ENCODE measurements around the gene SLC5A9.

Gene SLC5A9

DNA sequence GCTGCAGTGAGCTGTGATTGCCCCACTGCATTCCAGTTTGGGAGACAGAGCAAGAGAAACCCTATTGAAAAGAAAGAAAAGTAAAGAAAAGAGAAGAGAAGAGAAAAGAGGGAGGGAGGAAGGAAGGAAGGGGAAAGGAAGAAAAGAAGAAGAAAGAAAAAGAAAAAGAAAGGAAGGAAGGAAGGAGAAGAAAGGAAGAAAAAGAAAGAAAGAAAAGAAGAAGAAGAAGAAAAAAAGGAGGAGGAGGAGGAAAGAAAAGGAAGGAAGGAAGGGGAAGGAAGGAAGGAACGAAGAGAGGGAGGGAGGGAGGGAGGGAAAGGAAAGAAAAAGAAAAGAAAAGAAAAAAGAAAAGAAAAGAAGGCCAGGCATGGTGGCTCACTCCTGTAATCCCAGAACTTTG lies 10.2 kb downstream of the SLC5A9 start:
- DNase-seq (ENCODE audit: low spot score), result no peak
- TF ChIP-seq, protein P1, sequence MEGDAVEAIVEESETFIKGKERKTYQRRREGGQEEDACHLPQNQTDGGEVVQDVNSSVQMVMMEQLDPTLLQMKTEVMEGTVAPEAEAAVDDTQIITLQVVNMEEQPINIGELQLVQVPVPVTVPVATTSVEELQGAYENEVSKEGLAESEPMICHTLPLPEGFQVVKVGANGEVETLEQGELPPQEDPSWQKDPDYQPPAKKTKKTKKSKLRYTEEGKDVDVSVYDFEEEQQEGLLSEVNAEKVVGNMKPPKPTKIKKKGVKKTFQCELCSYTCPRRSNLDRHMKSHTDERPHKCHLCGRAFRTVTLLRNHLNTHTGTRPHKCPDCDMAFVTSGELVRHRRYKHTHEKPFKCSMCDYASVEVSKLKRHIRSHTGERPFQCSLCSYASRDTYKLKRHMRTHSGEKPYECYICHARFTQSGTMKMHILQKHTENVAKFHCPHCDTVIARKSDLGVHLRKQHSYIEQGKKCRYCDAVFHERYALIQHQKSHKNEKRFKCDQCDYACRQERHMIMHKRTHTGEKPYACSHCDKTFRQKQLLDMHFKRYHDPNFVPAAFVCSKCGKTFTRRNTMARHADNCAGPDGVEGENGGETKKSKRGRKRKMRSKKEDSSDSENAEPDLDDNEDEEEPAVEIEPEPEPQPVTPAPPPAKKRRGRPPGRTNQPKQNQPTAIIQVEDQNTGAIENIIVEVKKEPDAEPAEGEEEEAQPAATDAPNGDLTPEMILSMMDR (IDR thresholded peaks at IDR 0.05; ENCODE audit: extremely low read depth, insufficient read depth, missing control alignments), result no peak
- in situ Hi-C loops (cut with MboI; ENCODE audit: low pct_unique_long_range_greater_than_20kb, low sequenced_read_pairs, unreplicated experiment), result no loop called here

DNA sequence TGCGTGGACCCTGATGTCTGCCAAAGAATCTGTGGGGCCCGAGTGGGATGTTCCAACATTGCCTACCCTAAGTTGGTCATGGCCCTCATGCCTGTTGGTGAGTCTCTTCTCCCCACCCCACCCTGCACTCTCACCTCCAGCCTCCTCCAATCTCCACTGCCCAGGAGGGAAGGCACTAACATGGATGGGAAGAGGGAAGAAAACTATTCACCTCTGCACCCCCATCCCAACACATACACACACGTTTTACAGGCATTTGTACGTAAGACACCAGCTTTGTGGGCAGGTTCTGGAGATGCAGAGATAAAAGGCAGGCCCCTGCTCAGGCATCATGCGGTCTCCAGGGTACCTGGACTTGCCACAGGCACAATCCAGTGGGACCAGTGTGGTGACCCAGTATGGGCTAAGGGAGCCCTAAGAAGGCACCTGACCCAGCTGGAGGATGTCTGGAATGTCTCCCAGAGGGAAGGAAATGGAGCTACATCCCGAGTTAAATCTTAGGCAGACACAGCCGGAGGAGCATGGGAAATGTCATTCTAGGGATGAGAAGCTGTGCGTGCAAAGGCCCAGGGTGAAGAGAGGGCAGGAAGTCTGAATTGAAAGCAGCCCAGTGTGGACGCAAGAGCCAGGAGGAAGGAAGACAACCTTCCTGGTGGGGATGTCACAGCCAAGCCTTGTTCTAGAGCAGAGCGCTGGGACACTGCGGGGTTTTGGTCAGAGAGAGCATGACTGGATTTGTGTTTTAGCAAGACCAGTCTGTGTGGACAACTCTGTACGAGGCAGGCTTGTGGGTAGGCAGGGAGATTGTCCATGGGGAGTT lies 11.4 kb downstream of the SLC5A9 start:
- in situ Hi-C loops (cut with MboI; ENCODE audit: low pct_unique_long_range_greater_than_20kb, low sequenced_read_pairs, unreplicated experiment), result no loop called here
- TF ChIP-seq, protein P1 (IDR thresholded peaks at IDR 0.05; ENCODE audit: extremely low read depth, insufficient read depth, missing control alignments), result no peak
- DNase-seq (ENCODE audit: low spot score), result no peak

DNA sequence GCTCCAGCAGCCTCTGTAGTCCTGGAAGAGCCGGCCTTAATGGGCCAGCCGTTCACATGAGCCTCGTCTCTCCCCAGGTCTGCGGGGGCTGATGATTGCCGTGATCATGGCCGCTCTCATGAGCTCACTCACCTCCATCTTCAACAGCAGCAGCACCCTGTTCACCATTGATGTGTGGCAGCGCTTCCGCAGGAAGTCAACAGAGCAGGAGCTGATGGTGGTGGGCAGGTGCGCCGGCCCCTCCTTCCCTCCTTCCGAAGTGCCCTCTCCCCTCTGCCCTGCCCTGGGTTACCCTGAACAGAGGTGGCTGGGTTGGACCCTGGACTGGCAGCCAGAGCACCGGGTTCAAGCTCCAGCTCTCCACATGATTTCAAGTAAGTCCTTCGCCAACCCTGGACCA lies 13.1 kb downstream of the SLC5A9 start:
- TF ChIP-seq, protein P1 (IDR thresholded peaks at IDR 0.05; ENCODE audit: extremely low read depth, insufficient read depth, missing control alignments), result no peak
- in situ Hi-C loops (cut with MboI; ENCODE audit: low pct_unique_long_range_greater_than_20kb, low sequenced_read_pairs, unreplicated experiment), result no loop called here
- DNase-seq (ENCODE audit: low spot score), result no peak

DNA sequence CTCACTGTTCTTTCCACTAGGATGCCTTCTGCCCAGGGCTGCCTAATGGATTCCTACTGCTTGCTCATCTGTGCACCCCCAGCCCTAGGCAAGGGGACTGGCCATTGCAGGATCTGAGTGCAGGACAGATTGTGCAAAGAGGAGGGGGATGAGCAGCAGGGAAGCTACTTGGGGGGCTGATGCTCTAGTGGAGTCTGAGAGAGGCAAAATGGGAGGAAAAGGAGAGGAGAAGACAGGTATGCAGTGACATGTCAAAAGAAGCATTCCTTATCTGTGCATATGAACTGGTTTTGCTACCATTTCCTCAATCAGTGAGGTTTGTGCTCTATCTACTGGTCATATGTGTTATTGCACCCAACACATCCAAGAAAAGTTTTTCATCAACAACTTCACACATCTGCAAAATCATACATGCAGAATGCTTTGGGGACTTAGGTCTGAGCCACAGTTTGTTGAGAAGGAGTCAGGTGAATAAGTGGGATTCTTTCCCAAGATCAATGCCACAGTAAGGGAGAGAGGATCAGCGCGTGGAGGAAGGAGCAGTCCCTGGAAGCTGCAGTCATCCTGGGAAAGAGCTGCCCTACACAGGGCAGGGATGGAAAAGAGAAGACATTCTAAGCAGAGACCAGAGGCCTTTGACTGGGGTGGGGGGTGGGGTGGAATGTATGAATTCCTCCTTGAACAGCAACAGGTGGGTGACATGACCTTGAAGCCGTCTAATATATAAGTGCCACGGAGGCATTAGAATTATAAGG lies 14.4 kb downstream of the SLC5A9 start:
- TF ChIP-seq, protein P1 (IDR thresholded peaks at IDR 0.05; ENCODE audit: extremely low read depth, insufficient read depth, missing control alignments), result peak; percentile 54
- DNase-seq (ENCODE audit: low spot score), result peak; percentile 68
- in situ Hi-C loops (cut with MboI; ENCODE audit: low pct_unique_long_range_greater_than_20kb, low sequenced_read_pairs, unreplicated experiment), result no loop called here

DNA sequence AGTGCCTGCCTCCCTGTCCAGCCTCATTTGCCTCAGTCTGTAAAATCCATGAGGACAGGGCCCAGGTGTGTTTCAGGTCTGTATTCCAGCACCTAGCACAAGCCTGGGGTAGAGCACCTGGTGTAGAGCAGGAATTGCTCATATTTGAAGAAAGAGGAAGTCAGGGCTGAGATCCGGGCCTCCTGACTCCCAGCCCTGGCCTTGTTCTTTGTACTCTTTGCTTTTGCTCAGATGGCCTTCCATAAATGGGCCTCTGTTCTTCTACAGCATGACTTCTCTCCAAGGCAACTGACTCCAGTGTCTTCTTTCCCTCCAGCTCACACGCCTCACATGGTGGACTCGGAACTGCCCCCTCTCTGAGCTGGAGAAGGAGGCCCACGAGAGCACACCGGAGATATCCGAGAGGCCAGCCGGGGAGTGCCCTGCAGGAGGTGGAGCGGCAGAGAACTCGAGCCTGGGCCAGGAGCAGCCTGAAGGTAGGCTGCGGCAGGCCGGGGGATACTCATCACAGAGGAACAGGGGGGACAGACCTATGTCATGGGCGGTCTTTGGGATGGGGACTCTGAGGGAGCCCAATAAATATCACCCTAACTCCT lies 19.7 kb downstream of the SLC5A9 start:
- TF ChIP-seq, protein P1 (IDR thresholded peaks at IDR 0.05; ENCODE audit: extremely low read depth, insufficient read depth, missing control alignments), result no peak
- in situ Hi-C loops (cut with MboI; ENCODE audit: low pct_unique_long_range_greater_than_20kb, low sequenced_read_pairs, unreplicated experiment), result no loop called here
- DNase-seq (ENCODE audit: low spot score), result no peak

DNA sequence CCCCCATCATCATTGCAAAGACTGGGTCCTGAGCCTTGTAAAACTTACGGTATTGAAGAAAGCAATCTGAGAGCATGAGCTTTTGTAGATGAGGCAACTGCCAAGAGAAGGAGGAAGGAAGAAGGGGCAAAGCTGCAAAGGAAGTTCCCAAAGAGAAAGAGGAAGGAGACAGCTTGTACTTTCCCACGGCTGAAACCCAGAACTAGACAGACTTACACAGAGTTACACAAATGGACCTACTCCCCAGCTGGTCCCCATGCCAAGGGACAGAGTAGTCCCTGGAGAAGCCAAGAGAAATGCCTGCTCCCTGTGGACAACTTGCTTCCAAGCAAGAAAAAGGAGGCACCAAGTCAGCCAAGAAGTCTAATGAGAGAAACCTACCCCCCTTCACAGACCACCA lies 22.6 kb downstream of the SLC5A9 start:
- in situ Hi-C loops (cut with MboI; ENCODE audit: low pct_unique_long_range_greater_than_20kb, low sequenced_read_pairs, unreplicated experiment), result no loop called here
- DNase-seq (ENCODE audit: low spot score), result no peak
- TF ChIP-seq, protein P1 (IDR thresholded peaks at IDR 0.05; ENCODE audit: extremely low read depth, insufficient read depth, missing control alignments), result no peak

All from GM13977 (cell line).